ENCODE results near the gene CDKAL1. TPM values are rescaled to one million over a fixed set of nuclear protein-coding genes. Genes with fewer than 3 reads are reported as not detected.
"Not testable (repeated sequence)": the region's sequence is repeated elsewhere in the genome, so short reads cannot be mapped to it uniquely, and the experiment has no call there.

CDKAL1 gene
- total RNA-seq, 1 donor from 2014 or later = 10.2 TPM

GRCh38 chr6:20716865-20717264, 182.6 kb downstream of the CDKAL1 start:
- no peak for DNase-seq
- no peak for ATAC-seq (ENCODE audit: poor library complexity)
- intact Hi-C loops (cut with DNase I) = no loop called here

- no peak for ATAC-seq (ENCODE audit: poor library complexity)
- intact Hi-C loops (cut with DNase I) = no loop called here
- no peak for DNase-seq
These were observed 183.5 kb downstream of the CDKAL1 start for GRCh38 chr6:20717743-20718142.

- ATAC-seq (ENCODE audit: poor library complexity) = no peak
- intact Hi-C loops (cut with DNase I) = no loop called here
- no peak for DNase-seq
These were observed 184.7 kb downstream of the CDKAL1 start for GRCh38 chr6:20718705-20719653.

GRCh38 chr6:20719980-20720379, 185.7 kb downstream of the CDKAL1 start:
- intact Hi-C loops (cut with DNase I) = no loop called here

GRCh38 chr6:20721121-20721520, 186.9 kb downstream of the CDKAL1 start:
- intact Hi-C loops (cut with DNase I); DNase-seq; ATAC-seq (ENCODE audit: poor library complexity): not testable (repeated sequence)

More at GRCh38 chr6:20719980-20720379, 185.7 kb downstream of the CDKAL1 start:
- ATAC-seq (ENCODE audit: poor library complexity) (no peak), DNase-seq (no peak)

- no peak for DNase-seq
- ATAC-seq (ENCODE audit: poor library complexity) = no peak
- intact Hi-C loops (cut with DNase I) = no loop called here
These were observed 188.2 kb downstream of the CDKAL1 start for GRCh38 chr6:20722455-20722854.

- ATAC-seq (ENCODE audit: poor library complexity) (no peak), DNase-seq (no peak)
- intact Hi-C loops (cut with DNase I) = no loop called here
These were observed 189.0 kb downstream of the CDKAL1 start for GRCh38 chr6:20723236-20723635.

GRCh38 chr6:20724443-20725190, 190.4 kb downstream of the CDKAL1 start:
- DNase-seq = no peak
- ATAC-seq (ENCODE audit: poor library complexity) = no peak
- intact Hi-C loops (cut with DNase I) = no loop called here

GRCh38 chr6:20725235-20725634, 191.0 kb downstream of the CDKAL1 start:
- ATAC-seq (ENCODE audit: poor library complexity); intact Hi-C loops (cut with DNase I); DNase-seq: not testable (repeated sequence)

- DNase-seq = no peak
- intact Hi-C loops (cut with DNase I) = no loop called here
- no peak for ATAC-seq (ENCODE audit: poor library complexity)
These were observed 194.8 kb downstream of the CDKAL1 start for GRCh38 chr6:20729086-20729485.

- intact Hi-C loops (cut with DNase I); DNase-seq; ATAC-seq (ENCODE audit: poor library complexity): not testable (repeated sequence)
These were observed 198.1 kb downstream of the CDKAL1 start for GRCh38 chr6:20732362-20732761.

- DNase-seq (no peak), ATAC-seq (ENCODE audit: poor library complexity) (no peak)
- intact Hi-C loops (cut with DNase I) = no loop called here
These were observed 198.6 kb downstream of the CDKAL1 start for GRCh38 chr6:20732896-20733295.

- intact Hi-C loops (cut with DNase I) = no loop called here
- DNase-seq = no peak
- no peak for ATAC-seq (ENCODE audit: poor library complexity)
These were observed 203.7 kb downstream of the CDKAL1 start for GRCh38 chr6:20737912-20738311.

- ATAC-seq (ENCODE audit: poor library complexity) (no peak), DNase-seq (no peak)
- intact Hi-C loops (cut with DNase I) = no loop called here
These were observed 205.8 kb downstream of the CDKAL1 start for GRCh38 chr6:20740088-20740487.

- intact Hi-C loops (cut with DNase I) = no loop called here
- ATAC-seq (ENCODE audit: poor library complexity) = no peak
- DNase-seq = no peak
These were observed 206.5 kb downstream of the CDKAL1 start for GRCh38 chr6:20740727-20741126.

- intact Hi-C loops (cut with DNase I) = no loop called here
- no peak for DNase-seq
- ATAC-seq (ENCODE audit: poor library complexity) = no peak
These were observed 207.2 kb downstream of the CDKAL1 start for GRCh38 chr6:20741490-20741889.

- ATAC-seq (ENCODE audit: poor library complexity) (no peak), DNase-seq (no peak)
- intact Hi-C loops (cut with DNase I) = no loop called here
These were observed 210.8 kb downstream of the CDKAL1 start for GRCh38 chr6:20744911-20745557.

- ATAC-seq (ENCODE audit: poor library complexity) = no peak
- intact Hi-C loops (cut with DNase I) = no loop called here
- no peak for DNase-seq
These were observed 211.8 kb downstream of the CDKAL1 start for GRCh38 chr6:20746024-20746423.
